K562 (cell line): ENCODE data around the gene ZNF264. TPM values are rescaled to one million over a fixed set of nuclear protein-coding genes. Genes with fewer than 3 reads are reported as not detected.

Experiments used
- ATAC-seq: fragments of 200-7000 bp; cut with Tn5 transposase; 3 replicates; pipeline ENCODE4 v1.9.1; 2020; ENCODE audit warnings: moderate library complexity
- BruUV-seq: library from RNA; stranded (reverse); fragments of 400-500 nt; replicated peaks from 2 replicates; lab custom pipeline; 2021; lab: Mats Ljungman, UMichigan
- CTCF ChIA-PET: fragments of 300-600 bp; formaldehyde crosslinking; extraction: SDS; loops from one replicate; lab custom pipeline; 2021; ENCODE audit warnings: low intra/inter-chr PET ratio; lab: Yijun Ruan, JAX
- POLR2A ChIA-PET: fragments of 300-600, 350-650 bp; sonication (Branson Sonifier 250); formaldehyde crosslinking; extraction: SDS; loops from one replicate; lab custom pipeline; 2021; ENCODE audit warnings: antibody characterized with exemption, inconsistent platforms; lab: Yijun Ruan, JAX
- DNase-seq, 4 experiments: peaks; one replicate each; pipeline versions ENCODE4 v3.0.0 to v3.0.0-alpha.2; 2011 to 2018; ENCODE audit warnings: low spot score in 3 of 4, mixed read lengths in 3 of 4; ENCODE audit errors: extremely low read depth in 1 of 4
- FAIRE-seq: peaks from 2 replicates; lab custom pipeline; 2011; peaks lifted over from hg19 to GRCh38; lab: Jason Lieb, UNC
- H2AFZ ChIP-seq: 2 replicates; pipeline ENCODE4 v1.6.0; 2011; ENCODE audit warnings: low read depth, low read length, control low read depth, inconsistent platforms
- H3K27ac ChIP-seq: fragments of 200-600 bp; 3 replicates; pipeline ENCODE4 v1.8.0; 2011; ENCODE audit warnings: low read depth, mild to moderate bottlenecking, control low read depth, inconsistent platforms, low read length, moderate library complexity, mixed read lengths; ENCODE audit errors: extremely low read depth
- H3K27me3 ChIP-seq, 2 experiments: fragments of 300-600 bp in 1 of 2; 2 replicates in 1 of 2; 3 replicates in 1 of 2; pipeline versions ENCODE4 v1.6.0 to v1.8.0; 2011; ENCODE audit warnings: inconsistent platforms in 2 of 2, low read length in 2 of 2, mild to moderate bottlenecking in 1 of 2, mixed read lengths in 1 of 2, moderate library complexity in 1 of 2; ENCODE audit not compliant: control insufficient read depth in 2 of 2, insufficient read depth in 2 of 2
- H3K36me3 ChIP-seq: fragments of 300-600 bp; 3 replicates; pipeline ENCODE4 v1.8.0; 2011; ENCODE audit warnings: mild to moderate bottlenecking, low read length, inconsistent platforms; ENCODE audit not compliant: control insufficient read depth, insufficient read depth
- H3K4me1 ChIP-seq, 2 experiments: fragments of 200-600 bp in 1 of 2; replicated peaks in 1 of 2; 2 replicates in 1 of 2; 3 replicates in 1 of 2; pipeline versions ENCODE4 v1.5.1 to v1.8.0; 2011; ENCODE audit warnings: inconsistent platforms in 2 of 2, low read length in 2 of 2, mild to moderate bottlenecking in 1 of 2, mixed read lengths in 1 of 2, moderate library complexity in 1 of 2; ENCODE audit not compliant: control insufficient read depth in 2 of 2, insufficient read depth in 2 of 2
- H3K4me2 ChIP-seq: 2 replicates; pipeline ENCODE4 v1.6.1; 2011; ENCODE audit warnings: low read length, control low read depth, inconsistent platforms, mixed read lengths; ENCODE audit not compliant: insufficient read depth
- H3K4me3 ChIP-seq: fragments of 200-600 bp; sonication (generic), shearing (Covaris generic); 2 replicates; pipeline ENCODE4 v1.5.1; 2016; ENCODE audit warnings: control low read depth, inconsistent platforms
- H3K79me2 ChIP-seq: fragments of 200-600 bp; 3 replicates; pipeline ENCODE4 v1.8.0; 2011; ENCODE audit warnings: low read length, inconsistent platforms; ENCODE audit not compliant: control insufficient read depth, insufficient read depth
- H3K9ac ChIP-seq, 2 experiments: 2 replicates each; pipeline versions ENCODE4 v1.6.0 to v1.6.1; 2011; ENCODE audit warnings: low read depth in 2 of 2, low read length in 2 of 2, control low read depth in 1 of 2, inconsistent platforms in 1 of 2, mild to moderate bottlenecking in 1 of 2, mixed read lengths in 1 of 2; ENCODE audit not compliant: insufficient read depth in 1 of 2
- H3K9me1 ChIP-seq: one replicate; pipeline ENCODE4 v1.6.0; 2011; ENCODE audit warnings: inconsistent platforms, mild to moderate bottlenecking, low read length, moderate library complexity; ENCODE audit not compliant: control insufficient read depth, insufficient read depth
- H3K9me3 ChIP-seq: replicated peaks from 2 replicates; pipeline ENCODE4 v1.5.1; 2011; ENCODE audit warnings: low read depth, low read length, inconsistent platforms; ENCODE audit not compliant: control insufficient read depth, insufficient read depth
- H4K20me1 ChIP-seq: replicated peaks from 2 replicates; pipeline ENCODE4 v1.6.1; 2011; ENCODE audit warnings: low read length, inconsistent platforms, mixed read lengths; ENCODE audit not compliant: control insufficient read depth, insufficient read depth
- ARID1B ChIP-seq: fragments of 450-650 bp; IDR thresholded peaks from 2 replicates; pipeline ENCODE4 v1.6.1; 2016; ENCODE audit warnings: antibody characterized with exemption, mild to moderate bottlenecking, inconsistent platforms
- EHMT2 ChIP-seq: fragments of 450-650 bp; IDR thresholded peaks from 2 replicates; pipeline ENCODE4 v1.6.1; 2018; ENCODE audit warnings: antibody characterized with exemption
- FOS ChIP-seq: IDR thresholded peaks from 3 replicates; pipeline ENCODE4 v1.6.1; 2011; ENCODE audit not compliant: insufficient read length; ENCODE audit errors: extremely low read depth
- FOSL1 ChIP-seq: fragments of 200-800 bp; sonication (Bioruptor generic); conservative IDR thresholded peaks from 2 replicates; pipeline ENCODE4 v1.6.1; 2016; ENCODE audit warnings: missing genetic modification characterization, missing compliant biosample characterization
- HDAC6 ChIP-seq: IDR thresholded peaks from 2 replicates; pipeline ENCODE4 v1.6.1; 2012; ENCODE audit warnings: low read depth, mild to moderate bottlenecking, control low read depth, inconsistent platforms, low read length, moderate library complexity
- MCM2 ChIP-seq: fragments of 450-650 bp; IDR thresholded peaks from 2 replicates; pipeline ENCODE4 v1.6.1; 2017; ENCODE audit warnings: low read depth, mild to moderate bottlenecking
- NR2C1 ChIP-seq, 2 experiments: fragments of 450-650 bp; IDR thresholded peaks; 2 replicates each; pipeline ENCODE4 v1.6.1; 2017; ENCODE audit warnings: mild to moderate bottlenecking in 2 of 2, antibody characterized with exemption in 1 of 2, inconsistent platforms in 1 of 2, missing compliant biosample characterization in 1 of 2, missing genetic modification characterization in 1 of 2
- PRMT5 ChIP-seq: sonication (generic); formaldehyde crosslinking; IDR thresholded peaks from 2 replicates; pipeline ENCODE4 v1.5.0; 2020; ENCODE audit warnings: missing genetic modification reagents
- SRSF9 ChIP-seq: fragments of 200-400 bp; formaldehyde crosslinking; IDR thresholded peaks from 2 replicates; pipeline ENCODE4 v1.6.1; 2017; ENCODE audit warnings: low read depth, low read length, borderline replicate concordance
- STAG1 ChIP-seq: sonication (generic); formaldehyde crosslinking; IDR thresholded peaks from 2 replicates; pipeline ENCODE4 v1.5.0; 2020; ENCODE audit warnings: missing genetic modification reagents, borderline replicate concordance
- THRAP3 ChIP-seq: fragments of 450-650 bp; IDR thresholded peaks from 2 replicates; pipeline ENCODE4 v1.6.1; 2016; ENCODE audit warnings: mild to moderate bottlenecking, inconsistent platforms, borderline replicate concordance
- ZBTB7A ChIP-seq: IDR thresholded peaks from 2 replicates; pipeline ENCODE4 v1.6.1; 2011; ENCODE audit warnings: low read depth, mild to moderate bottlenecking, low read length, moderate library complexity, borderline replicate concordance; ENCODE audit not compliant: control insufficient read depth
- WGBS: fragments of 100-300 bp; shearing (Covaris generic); methylation state at CpG from one replicate; pipeline ENCODE4 v1.1.6; 2016; ENCODE audit warnings: low coverage, mixed read lengths; ENCODE audit not compliant: insufficient coverage; ENCODE audit errors: missing lambda C conversion rate; 5-methylcytosine and 5-hydroxymethylcytosine counted together
- in situ Hi-C: fragments of 300-500 bp; cut with MboI; formaldehyde crosslinking; loops from 4 replicates; pipeline ENCODE4 v1.15.0; 2018; ENCODE audit warnings: inconsistent platforms, mixed read lengths
- intact Hi-C: fragments of 100-400 bp; cut with micrococcal nuclease; formaldehyde crosslinking; loops from 2 replicates; pipeline ENCODE4 v1.14.2; 2022
- polyA plus RNA-seq, 8 experiments: library from polyadenylated mRNA; depleted of rRNA in 4 of 8; stranded (reverse) in 5 of 8; unstranded in 3 of 8; fragments of >200 nt; fragmentation: Nextera tagmentation in 2 of 8; fragmentation: Illumina TruSeq in 1 of 8; extraction: Ambion mirVana in 2 of 8; extraction: Trizol in 1 of 8; gene quantifications; 2 replicates each; pipeline versions ENCODE4 v1.2.1 to v1.2.3, GENCODE V29; 2011 to 2014; ENCODE audit warnings: inconsistent platforms in 1 of 8, missing spikeins in 1 of 8
- total RNA-seq, 7 experiments: library from RNA; depleted of rRNA in 6 of 7; stranded (reverse); fragments of >200 nt in 6 of 7; fragmentation: Illumina TruSeq in 2 of 7; extraction: Trizol in 2 of 7; gene quantifications; 2 replicates each; pipeline versions ENCODE4 v1.2.1 to v1.2.3, GENCODE V29; 2011 to 2021; ENCODE audit warnings: low replicate concordance in 1 of 7
- TF ChIP-seq, protein P1 (sequence below): IDR thresholded peaks from 2 replicates; pipeline ENCODE4 v1.6.1; 2011; ENCODE audit not compliant: insufficient read length; ENCODE audit errors: extremely low read depth

The ZNF264 gene
- total and polyA plus RNA-seq, 9 of the 15 experiments (the other 6 are each of a cell fraction or from before 2014, with no cell fraction given), result 0.08 to 7.9 (median 1.3) TPM

DNA sequence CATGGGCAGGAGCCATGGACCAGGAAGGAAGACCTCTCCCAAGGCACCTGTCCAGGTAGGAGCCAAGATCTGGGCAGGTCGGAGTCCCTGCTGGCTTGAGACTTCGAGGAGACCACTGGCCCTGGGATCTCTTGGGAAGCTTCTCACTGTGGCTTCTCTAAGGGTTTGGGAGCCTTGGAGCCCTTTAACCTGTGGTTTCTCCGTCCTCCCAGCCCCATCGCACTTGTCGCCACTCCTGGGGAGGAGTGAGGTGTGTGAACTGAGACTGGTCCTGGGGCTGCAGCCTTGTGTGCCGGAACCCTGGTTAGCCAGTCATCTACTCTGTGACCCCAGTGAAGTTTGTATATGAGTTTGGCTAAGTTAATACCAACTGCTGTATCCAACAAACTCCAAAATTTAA is 57.3 kb downstream of the ZNF264 start:
- ChIA-PET CTCF (no interaction called here), POLR2A (no interaction called here)
- H3K27me3 ChIP-seq, result no peaks in the 10 kb centered on the region
- in situ Hi-C loops, result no loop called here
- H4K20me1 ChIP-seq, result no peaks in the 10 kb centered on the region
- no TSS peak for BruUV-seq
- H3K27ac ChIP-seq, result no peak overlapping the region
- TF ChIP-seq MCM2, result no peak
- TF ChIP-seq STAG1 (CRISPR knock-in tag), result no peak
- TF ChIP-seq FOS, result no peak
- TF ChIP-seq ARID1B, result no peak
- no peak for TF ChIP-seq HDAC6
- TF ChIP-seq NR2C1 (IDR thresholded peaks at IDR 0.05), result no peak
- no peak for TF ChIP-seq NR2C1 (tag; IDR thresholded peaks at IDR 0.05)
- TF ChIP-seq THRAP3, result no peak
- no peak for TF ChIP-seq PRMT5 (CRISPR knock-in tag)
- no peak for TF ChIP-seq EHMT2
- no peak for TF ChIP-seq SRSF9
- no peak for TF ChIP-seq ZBTB7A
- TF ChIP-seq, protein P1, sequence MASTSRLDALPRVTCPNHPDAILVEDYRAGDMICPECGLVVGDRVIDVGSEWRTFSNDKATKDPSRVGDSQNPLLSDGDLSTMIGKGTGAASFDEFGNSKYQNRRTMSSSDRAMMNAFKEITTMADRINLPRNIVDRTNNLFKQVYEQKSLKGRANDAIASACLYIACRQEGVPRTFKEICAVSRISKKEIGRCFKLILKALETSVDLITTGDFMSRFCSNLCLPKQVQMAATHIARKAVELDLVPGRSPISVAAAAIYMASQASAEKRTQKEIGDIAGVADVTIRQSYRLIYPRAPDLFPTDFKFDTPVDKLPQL, result no peak
- no peak for TF ChIP-seq FOSL1 (tag)
- no peaks in the 10 kb centered on the region; the same call in 1 of the 2 replicates for H3K9me3 ChIP-seq
- FAIRE-seq, result no peak
- H3K36me3 ChIP-seq, result peaks cover 60% of the 10 kb centered on the region; the same call in 2 of the 3 replicates
- H3K9ac ChIP-seq, result no peak overlapping the region
- no peak overlapping the region for H3K4me2 ChIP-seq
- no peaks in the 10 kb centered on the region for H3K79me2 ChIP-seq
- no peak overlapping the region for H2AFZ ChIP-seq
- H3K4me3 ChIP-seq, result no peak overlapping the region
- no peak for ATAC-seq
- no peaks in the 10 kb centered on the region for H3K9me1 ChIP-seq
- DNase-seq, result no peak
- intact Hi-C loops, result no loop called here
- no peaks in the 10 kb centered on the region for H3K4me1 ChIP-seq
- 94% methylated on average over 6 of the region's 6 CpGs for WGBS
